Measurements from ENCODE around the gene GUSB. TPM values are rescaled to one million over a fixed set of nuclear protein-coding genes. Genes with fewer than 3 reads are reported as not detected.

Gene GUSB
- total and polyA plus RNA-seq, 2 of the 8 experiments (the other 6 are each of a cell fraction or from before 2014, with no cell fraction given) = 43.6 to 71.3 TPM

DNA sequence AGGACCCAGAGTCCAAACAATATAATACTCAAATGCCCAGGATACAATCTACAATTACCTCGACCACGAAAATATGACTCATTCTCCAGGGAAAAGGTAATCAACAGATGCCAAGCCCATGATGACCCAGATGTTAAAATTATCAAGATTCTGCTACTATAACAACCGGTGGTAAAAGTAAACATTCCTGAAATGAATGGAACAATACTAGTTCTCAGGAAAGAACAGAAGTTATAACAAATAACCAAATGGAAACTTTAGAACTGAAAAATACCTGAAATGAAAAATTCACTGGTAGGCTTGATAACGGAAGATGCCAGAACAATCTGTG lies 34.1 kb upstream of the GUSB start:
- Histone ChIP-seq H4K20me1 (replicated peaks in 1 of 2; ENCODE audit: control insufficient read depth in 1 of 2, insufficient read depth in 2 of 2, low read length in 2 of 2) (no peaks in the 10 kb centered on the region), H2AFZ (ENCODE audit: low read length) (no peak overlapping the region), H3K4me2 (ENCODE audit: insufficient read depth in 1 of 2, low read depth in 2 of 2, low read length in 2 of 2) (no peak overlapping the region), H3K27me3 (replicated peaks in 1 of 4; ENCODE audit: control insufficient read depth in 3 of 4, extremely low read depth in 1 of 4, insufficient read depth in 3 of 4, low read length in 3 of 4) (no peaks in the 10 kb centered on the region), H3K23me2 (ENCODE audit: low read depth, low read length) (no peaks in the 10 kb centered on the region), H2AK5ac (ENCODE audit: low read depth, low read length) (no peak overlapping the region), H4K5ac (ENCODE audit: insufficient read length, low read depth, low read length) (no peak overlapping the region), H3K9ac (replicated peaks in 1 of 4; ENCODE audit: extremely low read depth in 1 of 4, low read depth in 3 of 4, low read length in 3 of 4) (no peak overlapping the region), H3K79me2 (ENCODE audit: control insufficient read depth in 1 of 2, insufficient read depth in 2 of 2, low read length in 2 of 2) (no peaks in the 10 kb centered on the region), H2BK12ac (ENCODE audit: low read depth, low read length) (no peak overlapping the region), H4K91ac (replicated peaks; ENCODE audit: insufficient read length, low read length) (no peak overlapping the region), H3K79me1 (ENCODE audit: low read depth, low read length) (no peaks in the 10 kb centered on the region), H3K4me3 (ENCODE audit: extremely low read depth in 1 of 4, insufficient read depth in 2 of 4, low read depth in 3 of 4, low read length in 4 of 4) (no peak overlapping the region), H3K36me3 (ENCODE audit: control insufficient read depth in 2 of 4, insufficient read depth in 4 of 4, low read length in 3 of 4) (no peaks in the 10 kb centered on the region), H3K23ac (ENCODE audit: insufficient read length) (no peak overlapping the region), H2BK120ac (replicated peaks; ENCODE audit: low read depth, low read length) (no peak overlapping the region), H2BK5ac (ENCODE audit: low read depth, low read length) (no peak overlapping the region), H3K14ac (ENCODE audit: insufficient read length) (no peak overlapping the region), H3K9me3 (ENCODE audit: insufficient read depth in 2 of 2, low read depth in 1 of 2, low read length in 1 of 2) (no peaks in the 10 kb centered on the region), H2BK20ac (ENCODE audit: low read length) (no peak overlapping the region), H4K8ac (ENCODE audit: extremely low read depth, insufficient read depth, low read length) (no peak overlapping the region), H2BK15ac (ENCODE audit: low read length) (no peak overlapping the region), H3K18ac (ENCODE audit: extremely low read depth, low read length) (no peak overlapping the region), H3K27ac (ENCODE audit: low read depth, low read length) (no peak overlapping the region), H3K4ac (replicated peaks; ENCODE audit: insufficient read length, low read depth, low read length) (no peak overlapping the region), H3K56ac (replicated peaks; ENCODE audit: insufficient read length, low read depth, low read length) (no peak overlapping the region), H3K4me1 (replicated peaks in 1 of 4; ENCODE audit: control insufficient read depth in 3 of 4, insufficient read depth in 4 of 4, low read length in 3 of 4) (no peaks in the 10 kb centered on the region)
- no peak for TF ChIP-seq BCL11A (IDR thresholded peaks at IDR 0.05; ENCODE audit: low read depth in 2 of 2, low read length in 2 of 2)
- no peak for FAIRE-seq
- DNase-seq (ENCODE audit: low read depth in 1 of 2, low spot score in 2 of 2) = no peak
- POLR2A ChIA-PET (ENCODE audit: partially characterized antibody) = no interaction called here
- CTCF ChIA-PET (ENCODE audit: partially characterized antibody) = no interaction called here
- 80% methylated on average over 4 of the region's 4 CpGs; no CpG with 5 or more reads in 1 of the 2 experiments for WGBS, 2 experiments (ENCODE audit: extremely low coverage in 1 of 2, insufficient coverage in 1 of 2, insufficient read length in 1 of 2, insufficient replicate concordance in 2 of 2, low coverage in 1 of 2, low lambda C conversion rate in 2 of 2, missing lambda C conversion rate in 1 of 2)

Data from H1 (cell line).